Measurements from ENCODE around the gene ARHGEF16. TPM values are rescaled to one million over a fixed set of nuclear protein-coding genes. Genes with fewer than 3 reads are reported as not detected.

ARHGEF16 gene
- total RNA-seq, 1 experiment from 2014 or later = 11.2 TPM

- intact Hi-C loops (cut with micrococcal nuclease; ENCODE audit: unreplicated experiment) = no loop called here
- Histone ChIP-seq H3K27me3 (replicated peaks; ENCODE audit: insufficient read depth, low read depth, low read length, poor library complexity) (no peaks in the 10 kb centered on the region), H3K4me1 (ENCODE audit: insufficient read depth, low read length, poor library complexity, severe bottlenecking) (peaks cover 18% of the 10 kb centered on the region), H3K27ac (ENCODE audit: low read depth, low read length, poor library complexity, severe bottlenecking) (peak overlapping the region; percentile 16), H3K9me3 (ENCODE audit: low read depth, low read length, poor library complexity, severe bottlenecking) (no peaks in the 10 kb centered on the region), H3K36me3 (ENCODE audit: insufficient read depth, low read length, poor library complexity, severe bottlenecking) (no peaks in the 10 kb centered on the region), H3K4me3 (ENCODE audit: low read depth, low read length, poor library complexity, severe bottlenecking) (no peak overlapping the region)
- ChIA-PET CTCF (interaction anchor here (1.3 kb wide), 1 partner anchor 14 kb away, joined by 4 read pairs; no protein-coding TSS in a partner anchor), POLR2A (ENCODE audit: low non-redundant PET) (no interaction called here)
- BruUV-seq (replicated peaks) = no TSS peak
- DNase-seq (ENCODE audit: low spot score) = no peak
- TF ChIP-seq EZH2 (IDR thresholded peaks at IDR 0.05; ENCODE audit: borderline replicate concordance, low read depth, low read length, poor library complexity, severe bottlenecking) = no peak
- no peak for TF ChIP-seq CTCF (conservative IDR thresholded peaks at IDR 0.05; ENCODE audit: low read depth, low read length)
Observed at GRCh38 chr1:3467096-3468036, 12.9 kb downstream of the ARHGEF16 start.

GRCh38 chr1:3468236-3469103, 14.0 kb downstream of the ARHGEF16 start:
- H3K27ac ChIP-seq (ENCODE audit: low read depth, low read length, poor library complexity, severe bottlenecking) = no peak overlapping the region
- intact Hi-C loops (cut with micrococcal nuclease; ENCODE audit: unreplicated experiment) = no loop called here
- peaks cover 28% of the 10 kb centered on the region for H3K4me1 ChIP-seq (ENCODE audit: insufficient read depth, low read length, poor library complexity, severe bottlenecking)
- POLR2A ChIA-PET (ENCODE audit: low non-redundant PET) = no interaction called here
- no TSS peak for BruUV-seq (replicated peaks)
- no peaks in the 10 kb centered on the region for H3K36me3 ChIP-seq (ENCODE audit: insufficient read depth, low read length, poor library complexity, severe bottlenecking)
- no peaks in the 10 kb centered on the region for H3K9me3 ChIP-seq (ENCODE audit: low read depth, low read length, poor library complexity, severe bottlenecking)
- no peaks in the 10 kb centered on the region for H3K27me3 ChIP-seq (replicated peaks; ENCODE audit: insufficient read depth, low read depth, low read length, poor library complexity)
- no peak overlapping the region for H3K4me3 ChIP-seq (ENCODE audit: low read depth, low read length, poor library complexity, severe bottlenecking)
- DNase-seq (ENCODE audit: low spot score) = no peak
- TF ChIP-seq EZH2 (IDR thresholded peaks at IDR 0.05; ENCODE audit: borderline replicate concordance, low read depth, low read length, poor library complexity, severe bottlenecking) = no peak
- TF ChIP-seq CTCF (conservative IDR thresholded peaks at IDR 0.05; ENCODE audit: low read depth, low read length) = no peak
- CTCF ChIA-PET = no interaction called here

GRCh38 chr1:3469104-3469848, 14.8 kb downstream of the ARHGEF16 start:
- Histone ChIP-seq H3K4me1 (ENCODE audit: insufficient read depth, low read length, poor library complexity, severe bottlenecking) (peaks cover 37% of the 10 kb centered on the region), H3K4me3 (ENCODE audit: low read depth, low read length, poor library complexity, severe bottlenecking) (no peak overlapping the region), H3K27ac (ENCODE audit: low read depth, low read length, poor library complexity, severe bottlenecking) (no peak overlapping the region), H3K9me3 (ENCODE audit: low read depth, low read length, poor library complexity, severe bottlenecking) (no peaks in the 10 kb centered on the region), H3K36me3 (ENCODE audit: insufficient read depth, low read length, poor library complexity, severe bottlenecking) (no peaks in the 10 kb centered on the region), H3K27me3 (replicated peaks; ENCODE audit: insufficient read depth, low read depth, low read length, poor library complexity) (no peaks in the 10 kb centered on the region)
- CTCF ChIA-PET = no interaction called here
- POLR2A ChIA-PET (ENCODE audit: low non-redundant PET) = no interaction called here
- no TSS peak for BruUV-seq (replicated peaks)
- no peak for DNase-seq (ENCODE audit: low spot score)
- TF ChIP-seq CTCF (conservative IDR thresholded peaks at IDR 0.05; ENCODE audit: low read depth, low read length) = no peak
- TF ChIP-seq EZH2 (IDR thresholded peaks at IDR 0.05; ENCODE audit: borderline replicate concordance, low read depth, low read length, poor library complexity, severe bottlenecking) = no peak
- intact Hi-C loops (cut with micrococcal nuclease; ENCODE audit: unreplicated experiment) = no loop called here
